OCI-LY7 (cell line): Measurements from ENCODE around the gene TTC28.

Experiments used
- EZH2phosphoT487 ChIP-seq: fragments of 200-600 bp; sonication (generic); IDR thresholded peaks from 2 replicates; pipeline ENCODE4 v1.6.1; 2018; ENCODE audit warnings: low read depth, borderline replicate concordance, mild to moderate bottlenecking, mixed run types, antibody characterized with exemption, low read length, moderate library complexity, mixed read lengths
- TF ChIP-seq, protein P1 (sequence below): fragments of 200-600 bp; sonication (generic); conservative IDR thresholded peaks from 2 replicates; pipeline ENCODE4 v1.5.1; 2014; ENCODE audit warnings: mild to moderate bottlenecking, antibody characterized with exemption, low read length, moderate library complexity, mixed read lengths

DNA sequence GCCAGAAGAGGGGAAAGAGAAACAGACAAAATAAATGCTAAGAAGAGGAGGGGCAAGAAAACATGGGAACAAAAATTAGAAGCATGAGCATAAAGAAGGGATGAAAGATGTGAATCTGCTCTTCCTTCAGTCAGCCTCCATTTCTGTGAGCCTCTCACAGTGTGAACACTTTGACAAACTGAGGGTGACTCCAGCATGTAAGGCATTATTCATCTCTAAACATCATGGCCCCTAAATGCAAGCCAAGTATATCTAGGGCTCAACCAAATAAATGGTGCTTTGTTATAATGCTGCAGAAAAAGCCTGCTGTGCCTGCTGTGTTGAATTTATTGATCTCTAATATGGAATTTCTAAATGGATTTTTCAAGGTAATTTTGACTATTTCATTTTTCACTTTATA, 281.3 kb downstream of the TTC28 start:
- TF ChIP-seq, protein P1, sequence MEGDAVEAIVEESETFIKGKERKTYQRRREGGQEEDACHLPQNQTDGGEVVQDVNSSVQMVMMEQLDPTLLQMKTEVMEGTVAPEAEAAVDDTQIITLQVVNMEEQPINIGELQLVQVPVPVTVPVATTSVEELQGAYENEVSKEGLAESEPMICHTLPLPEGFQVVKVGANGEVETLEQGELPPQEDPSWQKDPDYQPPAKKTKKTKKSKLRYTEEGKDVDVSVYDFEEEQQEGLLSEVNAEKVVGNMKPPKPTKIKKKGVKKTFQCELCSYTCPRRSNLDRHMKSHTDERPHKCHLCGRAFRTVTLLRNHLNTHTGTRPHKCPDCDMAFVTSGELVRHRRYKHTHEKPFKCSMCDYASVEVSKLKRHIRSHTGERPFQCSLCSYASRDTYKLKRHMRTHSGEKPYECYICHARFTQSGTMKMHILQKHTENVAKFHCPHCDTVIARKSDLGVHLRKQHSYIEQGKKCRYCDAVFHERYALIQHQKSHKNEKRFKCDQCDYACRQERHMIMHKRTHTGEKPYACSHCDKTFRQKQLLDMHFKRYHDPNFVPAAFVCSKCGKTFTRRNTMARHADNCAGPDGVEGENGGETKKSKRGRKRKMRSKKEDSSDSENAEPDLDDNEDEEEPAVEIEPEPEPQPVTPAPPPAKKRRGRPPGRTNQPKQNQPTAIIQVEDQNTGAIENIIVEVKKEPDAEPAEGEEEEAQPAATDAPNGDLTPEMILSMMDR: no peak
- TF ChIP-seq EZH2phosphoT487: no peak
